GM18858 (cell line): Measurements from ENCODE around the gene SMARCB1.

Source experiments
- ATAC-seq: cut with Tn5 transposase; IDR thresholded peaks from one replicate; pipeline ENCODE4 v1.9.1; 2021; ENCODE audit not compliant: unreplicated experiment

Gene SMARCB1

GRCh38 chr22:23878219-23878618, 91.5 kb downstream of the SMARCB1 start:
- ATAC-seq: no peak

GRCh38 chr22:23882370-23882769, 95.6 kb downstream of the SMARCB1 start:
- ATAC-seq: no peak

GRCh38 chr22:23883658-23884057, 96.9 kb downstream of the SMARCB1 start:
- ATAC-seq: no peak

GRCh38 chr22:23884140-23884539, 97.4 kb downstream of the SMARCB1 start:
- ATAC-seq: no peak
